OCI-M2 (cell line): ENCODE measurements around the gene RHOG.
A peak's percentile ranks its signal among the peaks of the same experiment; 100 is the strongest.
"Not testable (repeated sequence)": the region's sequence is repeated elsewhere in the genome, so short reads cannot be mapped to it uniquely, and the experiment has no call there.

Experiments used
- DNase-seq: peaks from one replicate; lab custom pipeline; 2025; ENCODE audit not compliant: unreplicated experiment; lab: John Stamatoyannopoulos, UW

RHOG gene

DNA sequence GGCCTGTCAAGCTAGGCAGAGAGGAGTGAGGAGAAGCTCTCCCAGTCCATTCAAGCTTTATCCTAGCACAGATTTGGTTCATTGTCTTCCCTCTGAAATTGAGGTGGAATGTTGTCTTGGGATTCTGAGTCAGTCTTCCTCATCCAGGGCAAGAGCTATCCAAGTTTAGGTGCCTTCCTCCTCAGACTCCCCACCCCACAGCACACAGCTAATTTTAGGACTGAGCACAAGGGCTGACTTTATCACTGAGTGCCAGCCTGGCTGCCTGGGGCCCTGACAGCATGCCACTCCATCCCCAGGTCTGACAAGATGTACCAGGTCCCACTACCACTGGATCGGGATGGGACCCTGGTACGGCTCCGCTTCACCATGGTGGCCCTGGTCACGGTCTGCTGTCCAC, 29.8 kb downstream of the RHOG start:
- DNase-seq: no peak

DNA sequence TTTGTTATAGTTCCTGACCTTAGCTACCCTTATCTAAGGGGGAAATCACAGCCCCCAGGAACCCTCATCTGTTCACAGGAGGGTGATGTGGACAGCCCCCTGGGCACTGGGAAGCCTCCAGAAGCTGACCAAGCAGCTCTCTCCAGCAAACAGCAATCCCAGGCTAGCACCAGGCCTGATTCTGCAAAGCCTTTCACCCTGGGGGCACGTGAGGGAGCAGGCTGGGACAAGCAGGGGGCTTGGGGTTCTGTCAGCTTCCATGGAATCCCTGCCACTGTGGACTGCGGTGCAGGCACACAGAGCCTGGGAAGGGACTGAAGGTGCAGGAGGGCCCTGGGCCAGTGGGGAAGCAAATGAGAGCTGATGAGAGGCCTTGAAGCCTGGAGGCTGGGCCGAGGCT, 30.3 kb downstream of the RHOG start:
- DNase-seq: no peak

DNA sequence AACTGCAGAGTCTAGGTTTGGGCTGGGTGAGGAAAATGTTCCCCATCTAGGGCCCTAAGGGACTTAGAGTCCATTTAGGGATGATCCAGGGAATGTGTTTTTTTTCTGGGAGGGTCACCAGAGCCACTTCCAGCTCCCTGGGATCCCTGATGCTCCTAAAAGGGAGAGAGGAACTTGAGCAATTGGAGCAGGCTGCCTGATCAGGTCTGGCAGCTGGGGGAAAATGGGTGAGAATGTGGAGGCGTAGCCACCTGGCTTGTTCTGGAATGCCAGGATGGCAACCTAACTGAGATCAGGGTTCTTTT, 31.2 kb downstream of the RHOG start:
- no peak for DNase-seq

DNA sequence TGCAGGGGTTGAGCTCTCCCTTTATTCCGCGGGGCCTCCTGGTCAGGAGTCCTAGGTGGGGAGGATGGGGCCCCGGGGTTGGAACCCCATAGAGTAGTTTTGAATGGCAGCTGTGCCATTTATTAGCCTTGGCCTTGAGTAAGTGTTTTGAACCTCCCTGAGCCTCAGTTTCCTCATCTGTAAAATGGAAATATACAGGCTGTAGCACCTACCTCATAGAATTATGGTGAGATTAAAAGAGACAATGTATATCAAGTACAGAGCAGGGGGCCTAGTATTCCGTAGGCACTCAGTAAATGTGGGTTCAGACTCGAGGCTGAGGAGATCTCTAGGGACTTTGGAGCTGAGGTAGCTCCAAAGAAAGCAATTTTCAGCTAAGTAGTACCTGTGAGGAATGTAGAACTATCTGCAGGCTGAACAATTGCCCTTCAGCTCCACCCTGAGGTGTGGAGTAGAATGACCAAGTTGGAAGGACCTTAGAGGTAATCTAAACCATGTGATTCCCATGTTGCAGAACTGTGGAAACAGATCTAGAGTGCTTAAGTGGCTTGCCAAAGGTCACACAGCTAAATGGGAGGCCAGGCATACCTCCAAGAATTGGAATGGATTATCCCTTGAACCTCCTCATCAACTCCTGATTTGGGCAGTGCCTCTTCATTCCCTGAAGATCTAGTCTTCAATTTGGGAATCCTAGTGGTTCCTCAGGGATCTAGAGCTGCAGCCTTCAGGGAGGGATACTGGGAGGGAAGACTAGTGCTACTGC, 31.7 kb downstream of the RHOG start:
- DNase-seq: no peak

DNA sequence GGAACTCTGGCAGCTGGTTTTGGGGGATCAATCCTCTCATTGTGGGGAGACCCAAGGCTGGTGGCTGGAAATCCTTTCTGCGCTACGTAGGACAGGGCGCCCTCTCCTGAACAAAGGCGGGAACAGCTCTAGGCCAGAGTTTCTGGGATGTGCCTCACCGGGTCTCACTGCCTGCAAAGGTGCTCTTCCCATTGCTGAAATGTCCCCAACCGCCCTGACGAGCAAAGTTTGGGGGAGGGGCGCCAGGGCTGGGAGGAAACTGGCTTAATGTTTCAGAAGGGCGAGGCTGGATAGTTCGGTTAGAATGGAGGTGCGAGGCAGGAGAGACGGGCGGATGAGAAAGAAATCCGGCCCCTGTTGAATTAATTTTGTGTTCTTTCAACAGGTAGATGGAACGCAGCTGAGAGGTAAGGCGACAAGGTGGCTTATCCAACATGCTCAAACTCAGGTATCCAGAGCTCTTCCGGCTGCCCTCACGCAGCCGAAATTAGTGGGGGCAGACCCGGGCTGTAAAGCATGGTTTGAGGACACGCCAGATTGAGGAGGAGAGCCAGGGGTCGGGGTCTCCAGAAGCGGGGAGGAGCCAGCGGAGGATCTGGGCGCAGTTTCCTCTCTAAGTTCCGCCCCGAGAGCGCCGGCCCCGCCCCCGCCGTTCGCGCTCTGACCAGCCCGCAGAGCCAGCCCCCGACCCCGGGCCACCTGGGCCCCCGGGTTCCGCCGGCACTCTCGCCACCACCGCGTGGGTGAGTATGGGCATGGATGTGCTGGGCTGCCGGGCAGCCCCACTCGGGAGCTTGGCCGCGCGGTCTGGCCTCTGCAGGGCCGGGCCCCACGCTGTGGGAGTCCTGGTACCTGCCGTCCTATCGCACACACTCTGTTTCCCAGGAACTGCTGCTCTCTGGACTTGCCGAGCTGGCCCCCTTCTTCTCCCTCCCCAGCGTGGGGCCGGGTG, 32.6 kb downstream of the RHOG start, which contains the start of gene PGAP2:
PGAP2 (plus strand) TSS at position 652 of the 952 bp plus-strand sequence. CDS start 2,700 bp downstream, outside the sequence.
- DNase-seq: peak; percentile 43

DNA sequence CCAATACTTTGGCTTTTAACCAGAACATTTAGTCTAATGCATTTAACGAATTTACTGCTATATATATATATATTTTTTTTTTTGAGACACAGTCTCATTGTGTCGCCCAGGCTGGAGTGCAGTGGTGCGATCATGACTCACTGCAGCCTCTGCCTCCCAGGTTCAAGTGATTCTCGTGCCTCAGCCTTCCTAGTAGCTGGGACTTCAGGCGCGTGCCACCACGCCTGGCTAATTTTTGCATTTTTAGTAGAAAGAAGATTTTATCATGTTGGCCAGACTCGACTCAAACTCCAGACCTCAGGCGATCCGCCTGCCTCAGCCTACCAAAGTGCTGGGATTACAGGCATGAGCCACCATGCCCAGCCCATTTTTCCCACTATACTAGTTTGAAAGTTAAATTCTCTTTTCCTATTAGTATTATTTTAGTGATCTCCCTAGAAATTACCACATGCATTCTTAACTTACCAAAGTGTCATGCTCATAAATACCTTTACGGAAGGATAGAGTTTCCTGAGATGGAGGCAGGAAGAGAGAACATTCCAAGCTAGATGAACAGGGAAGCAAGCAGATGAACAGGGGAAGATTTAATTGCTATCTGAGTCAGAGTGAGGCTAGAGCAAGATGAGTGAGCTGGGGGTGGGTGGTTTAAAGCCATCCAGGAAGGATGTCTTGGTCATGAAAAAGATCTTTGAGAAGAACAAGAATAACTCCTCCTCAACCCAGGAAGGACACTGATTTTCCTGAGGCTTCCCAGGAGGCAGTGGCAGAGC, 36.8 kb downstream of the RHOG start:
- DNase-seq: no peak

DNA sequence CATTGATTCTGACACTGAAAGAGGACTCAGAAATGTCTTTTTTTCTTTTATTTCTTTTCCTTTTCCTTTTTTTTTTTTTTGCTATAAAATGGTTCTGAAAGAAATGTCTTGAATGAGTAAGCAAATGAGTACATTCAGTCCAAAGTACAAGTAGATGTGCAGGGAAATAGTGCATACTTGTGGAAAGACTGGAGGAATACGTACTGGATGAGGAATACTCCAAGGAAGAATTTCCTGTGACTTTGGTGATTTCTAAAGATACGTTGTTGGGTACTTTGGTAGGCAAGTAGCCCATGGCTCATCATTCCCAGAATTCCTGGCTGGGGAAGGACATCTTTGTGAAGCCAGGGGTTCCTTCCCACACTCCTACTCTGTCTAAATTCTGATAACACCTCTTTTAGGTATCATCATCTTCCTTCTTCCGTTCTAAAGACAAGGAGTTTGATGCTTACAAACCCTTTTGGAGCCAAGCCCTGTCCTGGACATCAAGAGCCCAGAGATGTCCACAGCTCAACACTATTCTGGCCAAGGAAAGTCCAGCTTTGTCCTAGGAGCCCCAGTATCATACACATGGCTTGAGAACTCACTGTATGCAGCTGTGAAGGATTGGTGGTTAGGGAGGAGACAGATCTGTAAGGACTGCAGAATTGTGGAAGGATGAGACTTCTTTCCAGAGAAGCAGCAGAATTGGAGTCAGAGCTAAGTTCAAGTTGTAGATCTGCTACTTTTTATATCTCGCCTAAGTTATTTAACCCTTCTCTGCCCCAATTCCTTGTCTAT, 38.6 kb downstream of the RHOG start:
- DNase-seq: no peak

DNA sequence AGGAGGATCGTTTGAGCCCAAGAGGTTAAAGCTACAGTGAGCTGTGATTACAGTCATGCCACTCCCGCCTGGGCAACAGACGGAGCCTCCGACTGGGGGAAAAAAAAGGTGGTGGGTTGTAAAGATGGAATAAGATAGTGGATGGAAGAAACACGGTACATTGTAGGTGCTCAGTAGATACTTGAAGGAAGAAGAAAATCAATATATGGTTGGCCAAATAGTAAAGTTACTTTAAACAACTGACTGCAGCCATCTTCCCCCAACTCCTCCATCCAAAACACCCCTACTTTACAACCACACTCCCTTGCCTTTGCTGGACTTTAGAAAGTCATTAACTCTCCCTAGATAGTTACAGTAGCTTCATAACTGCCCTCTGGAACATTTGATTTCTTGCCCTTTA, 40.9 kb downstream of the RHOG start:
- DNase-seq: no peak

DNA sequence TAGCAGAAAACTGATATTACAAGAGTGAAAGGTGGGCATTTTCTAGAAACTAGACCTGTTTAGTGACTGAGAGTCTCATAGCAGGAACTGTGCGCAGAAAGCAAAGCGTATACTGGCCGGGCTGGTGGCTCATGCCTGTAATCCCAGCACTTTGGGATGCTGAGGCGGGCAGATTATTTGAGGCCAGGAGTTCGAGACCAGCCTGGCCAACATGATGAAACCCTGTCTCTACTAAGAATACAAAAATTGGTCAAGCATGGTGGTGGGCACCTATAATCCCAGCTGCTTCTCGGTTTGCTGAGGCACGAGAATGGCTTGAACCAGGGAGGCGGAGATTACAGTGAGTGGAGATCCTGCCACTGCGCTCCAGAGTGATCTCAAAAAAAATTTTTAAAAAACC, 41.6 kb downstream of the RHOG start:
- DNase-seq: no peak

DNA sequence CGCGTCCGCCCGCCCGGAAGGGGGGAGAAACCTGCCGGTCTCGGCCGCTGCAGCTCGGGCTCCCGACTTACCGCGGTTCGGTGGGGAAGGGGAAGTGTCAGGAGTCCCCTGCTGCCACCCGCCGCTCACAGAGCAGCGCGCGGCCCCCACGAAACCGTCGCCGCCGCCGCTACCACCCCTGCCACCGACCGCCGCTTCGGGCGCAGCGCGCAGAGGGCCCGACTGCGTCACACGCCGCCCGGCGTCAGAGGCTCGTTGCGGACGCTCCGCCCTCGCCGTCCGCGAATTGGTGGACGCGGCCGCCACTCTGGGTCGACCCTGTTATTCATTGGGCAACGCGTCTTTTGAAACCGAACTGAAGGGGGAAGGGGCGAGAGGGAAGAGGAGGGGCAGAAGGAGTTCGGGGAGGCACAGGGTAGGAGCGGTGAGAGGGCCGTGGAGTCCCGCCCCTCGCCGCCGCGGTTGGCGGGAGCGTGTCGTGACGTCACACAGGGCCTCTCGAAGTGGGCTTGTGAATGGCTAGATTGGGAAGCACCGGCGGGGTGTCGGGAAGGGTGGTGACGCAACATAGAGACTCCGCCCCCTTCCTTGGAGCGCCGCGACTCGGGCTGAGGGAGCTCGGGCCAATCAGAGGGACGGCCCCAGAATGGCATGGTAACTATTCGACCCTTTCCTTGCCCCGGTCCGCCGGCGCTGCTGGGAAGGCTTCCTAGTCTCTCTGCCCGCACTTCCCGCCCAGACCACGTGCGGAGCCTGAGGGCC, 43.2 kb downstream of the RHOG start, which contains the start of gene NUP98:
NUP98 (minus strand) TSS at position 226 of the 762 bp plus-strand sequence. CDS start 15,437 bp downstream, outside the sequence.
- peak; percentile 94 for DNase-seq

DNA sequence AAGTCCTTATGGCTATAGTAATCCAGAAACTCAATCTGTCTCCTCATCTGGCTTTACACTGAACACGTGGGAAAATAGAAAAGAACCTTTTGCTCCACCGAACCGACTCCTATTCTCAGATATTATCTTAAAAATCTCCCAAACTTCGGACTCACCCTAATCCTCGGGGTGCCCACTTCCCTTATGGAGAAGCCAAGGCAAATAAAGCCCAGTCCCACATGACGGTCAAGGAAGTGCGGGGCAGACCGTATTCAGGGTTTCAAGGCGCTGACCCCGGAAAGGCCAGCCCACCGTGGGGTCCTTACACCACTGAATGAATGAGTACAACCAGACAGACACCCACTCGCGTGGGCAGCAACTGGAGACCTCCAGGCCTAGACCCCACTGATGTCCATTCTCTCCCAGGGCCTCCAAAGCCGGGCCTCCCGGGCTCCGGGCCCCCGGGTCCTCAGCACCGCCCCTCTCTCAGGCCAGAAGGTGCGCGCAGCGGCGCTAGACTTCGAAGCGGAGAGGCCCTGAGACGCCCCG, 43.9 kb downstream of the RHOG start:
- no peak for DNase-seq

DNA sequence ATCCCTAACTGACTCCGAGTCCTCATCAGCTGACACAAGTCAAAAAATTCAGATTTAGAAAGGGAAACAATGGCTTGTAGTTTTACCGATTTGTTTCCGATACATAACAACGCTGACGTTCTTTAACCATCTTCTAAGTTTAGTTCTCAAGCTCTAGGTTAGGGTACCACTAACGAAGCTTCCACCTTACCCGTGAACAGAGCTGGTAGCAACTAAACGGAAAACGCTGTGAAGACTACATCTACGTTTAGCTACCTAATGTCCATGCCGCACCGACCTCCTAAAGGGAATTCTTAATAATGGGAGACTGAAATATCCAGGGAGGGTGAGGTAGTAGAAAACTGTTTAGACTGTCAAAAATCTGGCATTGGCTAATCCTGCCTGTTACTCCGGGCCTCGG, 44.4 kb downstream of the RHOG start:
- DNase-seq: no peak

DNA sequence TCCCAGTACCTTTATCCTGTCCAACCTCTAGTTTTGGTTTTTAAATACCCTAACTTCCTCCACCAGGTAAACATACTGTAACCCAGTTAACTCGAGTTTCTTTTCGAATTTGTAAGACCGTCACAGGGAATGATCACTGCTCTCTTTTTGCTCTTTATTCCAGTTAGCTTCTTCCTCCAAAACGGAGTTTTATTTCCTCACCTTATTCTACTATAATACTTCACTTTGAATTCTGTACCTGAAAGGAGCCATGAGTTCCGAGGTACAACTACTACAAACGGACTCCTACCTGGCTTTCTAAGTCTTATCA, 44.8 kb downstream of the RHOG start:
- no peak for DNase-seq

DNA sequence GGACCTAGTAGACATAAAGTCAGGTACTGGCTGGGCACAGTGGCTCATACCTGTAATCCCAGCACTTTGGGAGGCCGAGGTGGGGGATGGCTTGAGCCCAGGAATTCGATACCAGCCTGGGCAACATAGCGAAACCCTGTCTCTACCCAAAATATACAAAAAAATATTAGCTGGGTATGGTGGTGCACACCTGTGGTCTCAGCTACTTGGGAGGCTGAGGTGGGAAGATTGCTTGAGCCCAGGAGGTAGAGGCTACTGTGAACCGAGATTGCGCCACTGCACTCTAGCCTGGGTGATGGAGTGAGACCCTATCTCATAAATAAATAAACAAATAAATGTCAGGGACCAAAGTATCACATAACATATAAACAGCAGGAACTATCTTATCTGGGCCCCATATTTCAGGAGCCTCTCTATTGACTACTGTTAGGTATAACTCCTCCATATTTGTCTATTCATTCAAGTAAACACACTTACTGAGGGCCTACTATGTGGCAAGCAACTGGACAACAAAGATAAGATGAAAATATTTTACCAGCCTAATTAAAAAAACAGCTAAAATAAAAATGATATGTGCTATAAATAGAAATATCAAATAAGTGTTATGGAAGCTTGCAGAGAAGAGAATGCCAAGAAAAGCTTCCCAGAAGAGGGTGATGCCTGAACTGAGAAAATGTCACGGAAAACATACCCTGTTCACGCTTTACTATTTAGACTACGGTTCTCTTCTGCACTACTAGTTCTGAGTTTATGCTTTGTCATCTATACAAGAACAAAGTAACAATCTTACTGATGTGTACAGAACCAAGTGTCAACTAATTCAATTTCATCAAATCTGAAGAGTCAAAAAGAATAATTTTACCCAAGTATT, 45.4 kb downstream of the RHOG start:
- DNase-seq: no peak

DNA sequence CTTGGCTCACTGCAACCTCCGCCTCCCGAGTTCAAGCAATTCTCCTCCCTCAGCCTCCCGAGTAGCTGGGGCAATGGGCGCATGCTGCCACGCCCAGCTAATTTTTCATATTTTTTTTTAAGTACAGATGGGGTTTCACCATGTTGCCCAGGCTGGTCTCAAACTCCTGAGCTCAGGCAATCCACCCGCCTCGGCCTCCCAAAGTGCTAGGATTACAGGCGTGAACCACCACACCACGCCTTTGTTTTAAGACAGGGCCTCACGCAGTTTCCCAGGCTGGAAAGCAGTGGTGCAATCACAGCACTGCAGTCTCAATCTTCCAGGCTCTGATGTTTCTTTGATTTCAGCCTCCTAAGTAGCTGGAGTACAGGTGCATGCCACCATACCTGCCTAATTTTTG, 46.4 kb downstream of the RHOG start:
- DNase-seq: not testable (repeated sequence)

DNA sequence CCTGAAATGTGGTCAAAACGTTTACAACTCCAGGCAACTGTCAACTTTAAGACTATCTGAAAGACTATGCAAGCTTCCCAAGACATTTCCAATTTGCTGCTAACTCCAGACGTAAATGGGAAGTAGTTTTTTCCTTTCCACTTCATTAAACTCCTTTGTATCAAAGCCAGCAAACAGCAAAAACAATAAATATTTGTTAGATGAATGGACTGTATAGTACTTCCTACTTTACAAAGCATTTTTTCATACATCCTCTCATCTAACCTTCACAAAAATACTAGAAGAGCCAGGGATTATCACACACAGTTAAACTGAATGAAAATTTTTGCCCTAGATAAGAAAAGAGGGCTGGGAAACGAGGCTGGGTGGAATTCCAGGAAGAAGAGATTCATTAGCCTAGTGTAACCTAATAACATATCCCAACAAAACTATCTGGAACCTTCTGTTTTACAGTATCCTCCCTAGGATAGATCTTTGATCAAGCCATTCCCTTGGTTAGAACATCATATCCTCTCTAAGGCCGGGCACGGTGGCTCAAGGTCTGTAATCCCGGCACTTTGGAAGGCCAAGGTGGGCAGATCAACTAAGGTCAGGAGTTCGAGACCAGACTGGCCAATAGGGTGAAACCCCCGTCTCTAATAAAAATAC, 53.9 kb downstream of the RHOG start:
- DNase-seq: no peak

DNA sequence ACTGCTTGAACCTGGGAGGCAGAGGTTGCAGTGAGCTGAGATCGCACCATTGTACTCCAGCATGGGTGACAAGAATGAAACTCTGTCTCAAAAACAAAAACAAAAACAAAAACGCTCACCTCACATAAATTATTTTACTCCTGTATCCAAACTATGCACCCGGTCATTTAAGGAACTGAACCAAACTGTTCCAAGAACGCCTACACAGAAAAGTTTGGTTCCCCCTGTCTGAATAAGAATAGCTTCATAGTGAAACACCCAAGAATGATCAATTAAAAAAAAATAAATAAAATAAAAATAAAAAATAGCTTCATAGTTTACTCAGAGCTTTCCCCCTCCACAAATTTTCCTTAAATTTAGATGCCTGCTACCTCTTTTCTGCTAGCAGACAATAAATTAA, 57.1 kb downstream of the RHOG start:
- DNase-seq: no peak

DNA sequence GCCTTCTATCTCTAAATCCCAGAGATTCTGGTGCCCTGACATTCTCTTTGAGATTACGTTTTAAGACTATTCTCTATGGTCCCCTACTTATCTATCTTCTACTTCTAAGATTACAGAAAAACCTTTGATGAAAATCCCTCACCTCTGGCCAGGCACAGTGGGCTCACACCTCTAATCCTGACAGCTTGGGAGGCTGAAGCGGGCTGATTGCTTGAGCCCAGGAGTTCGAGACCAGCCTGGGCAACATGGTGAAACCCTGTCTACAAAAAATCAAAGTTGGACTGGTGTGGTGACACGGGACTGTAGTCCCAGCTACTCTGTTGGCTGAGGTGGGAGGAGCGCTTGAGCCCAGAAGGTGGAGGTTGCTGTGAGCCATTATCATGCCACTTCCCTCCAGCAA, 57.8 kb downstream of the RHOG start:
- no peak for DNase-seq
